Stimulated activated CD4-positive, alpha-beta T cell treated with anti-CD3 and anti-CD28 coated beads, Interleukin-15, amount 100 ng/mL, for 48 hours (primary cell): Measurements from ENCODE around the gene KLK5.

Experiments used
- DNase-seq, 2 donors: peaks; one replicate each; pipeline ENCODE4 v3.0.0-alpha.2; 2020; ENCODE audit warnings: low read depth in 2 of 2

Gene KLK5

GRCh38 chr19:50968716-50969412, 16.0 kb upstream of the KLK5 start:
- DNase-seq: no peak

GRCh38 chr19:50967929-50968715, 15.3 kb upstream of the KLK5 start:
- no peak for DNase-seq

GRCh38 chr19:50964266-50964665, 11.4 kb upstream of the KLK5 start:
- DNase-seq: no peak

- no peak for DNase-seq
These were observed 10.5 kb upstream of the KLK5 start for GRCh38 chr19:50963381-50963780.

GRCh38 chr19:50962245-50962644, 9.4 kb upstream of the KLK5 start:
- DNase-seq: no peak

- DNase-seq: no peak
These were observed 7.1 kb upstream of the KLK5 start for GRCh38 chr19:50959731-50960500.

GRCh38 chr19:50957587-50957986, 4.7 kb upstream of the KLK5 start:
- DNase-seq: no peak

GRCh38 chr19:50949861-50950260, 3.0 kb downstream of the KLK5 start:
- DNase-seq: no peak

- DNase-seq: no peak
These were observed 5.7 kb downstream of the KLK5 start for GRCh38 chr19:50947123-50947522.

GRCh38 chr19:50944795-50945194, 8.0 kb downstream of the KLK5 start:
- no peak for DNase-seq

GRCh38 chr19:50943074-50943828, 9.6 kb downstream of the KLK5 start:
- no peak for DNase-seq

- no peak for DNase-seq
These were observed 13.2 kb downstream of the KLK5 start for GRCh38 chr19:50939596-50939995.

- DNase-seq: no peak
These were observed 19.2 kb downstream of the KLK5 start for GRCh38 chr19:50933640-50934039.

- DNase-seq: no peak
These were observed 20.2 kb downstream of the KLK5 start for GRCh38 chr19:50932690-50933083.

GRCh38 chr19:50932018-50932689, 20.7 kb downstream of the KLK5 start:
- DNase-seq: no peak

GRCh38 chr19:50931023-50931422, 21.8 kb downstream of the KLK5 start:
- no peak for DNase-seq

GRCh38 chr19:50928831-50929230, 24.0 kb downstream of the KLK5 start:
- no peak for DNase-seq

- no peak for DNase-seq
These were observed 26.7 kb downstream of the KLK5 start for GRCh38 chr19:50926144-50926543.

- no peak for DNase-seq
These were observed 27.1 kb downstream of the KLK5 start for GRCh38 chr19:50925734-50926133.

GRCh38 chr19:50924586-50924985, 28.3 kb downstream of the KLK5 start:
- no peak for DNase-seq

GRCh38 chr19:50922317-50922853, 30.5 kb downstream of the KLK5 start:
- DNase-seq: peak; percentile 60 to 74
